IPS-20b (cell line): ENCODE measurements around the gene TENM4.

ENCODE experiments used
- H3K27ac ChIP-seq: one replicate; pipeline ENCODE4 v1.5.1; 2013; ENCODE audit warnings: low read length
- H3K27me3 ChIP-seq: 2 replicates; pipeline ENCODE4 v1.6.1; 2013; ENCODE audit warnings: mild to moderate bottlenecking, low read length, inconsistent platforms; ENCODE audit not compliant: insufficient read depth
- H3K36me3 ChIP-seq: 2 replicates; pipeline ENCODE4 v1.6.1; 2013; ENCODE audit warnings: low read depth, mild to moderate bottlenecking, inconsistent platforms, low read length, moderate library complexity; ENCODE audit not compliant: insufficient read depth
- H3K4me1 ChIP-seq: 2 replicates; pipeline ENCODE4 v1.6.1; 2013; ENCODE audit warnings: mild to moderate bottlenecking, control low read depth, inconsistent platforms, low read length, moderate library complexity; ENCODE audit not compliant: insufficient read depth
- H3K4me3 ChIP-seq: 2 replicates; pipeline ENCODE4 v1.5.1; 2013; ENCODE audit warnings: mild to moderate bottlenecking, low read length, inconsistent platforms
- H3K9ac ChIP-seq: 2 replicates; pipeline ENCODE4 v1.6.1; 2013; ENCODE audit warnings: low read depth, mild to moderate bottlenecking, inconsistent platforms, low read length, moderate library complexity
- H3K9me3 ChIP-seq: 2 replicates; pipeline ENCODE4 v1.6.1; 2013; ENCODE audit warnings: mild to moderate bottlenecking, low read depth, low read length, inconsistent platforms; ENCODE audit not compliant: insufficient read depth

Gene TENM4

GRCh38 chr11:79417069-79417920 is 23.5 kb downstream of the TENM4 start:
- no peaks in the 10 kb centered on the region for H3K27me3 ChIP-seq
- peaks cover 9% of the 10 kb centered on the region for H3K9me3 ChIP-seq
- H3K9ac ChIP-seq = no peak overlapping the region
- no peaks in the 10 kb centered on the region; the same call in 1 of the 2 replicates for H3K36me3 ChIP-seq
- H3K4me3 ChIP-seq = no peak overlapping the region
- H3K27ac ChIP-seq = no peak overlapping the region
- H3K4me1 ChIP-seq = peaks cover 15% of the 10 kb centered on the region; the same call in 1 of the 2 replicates

DNA sequence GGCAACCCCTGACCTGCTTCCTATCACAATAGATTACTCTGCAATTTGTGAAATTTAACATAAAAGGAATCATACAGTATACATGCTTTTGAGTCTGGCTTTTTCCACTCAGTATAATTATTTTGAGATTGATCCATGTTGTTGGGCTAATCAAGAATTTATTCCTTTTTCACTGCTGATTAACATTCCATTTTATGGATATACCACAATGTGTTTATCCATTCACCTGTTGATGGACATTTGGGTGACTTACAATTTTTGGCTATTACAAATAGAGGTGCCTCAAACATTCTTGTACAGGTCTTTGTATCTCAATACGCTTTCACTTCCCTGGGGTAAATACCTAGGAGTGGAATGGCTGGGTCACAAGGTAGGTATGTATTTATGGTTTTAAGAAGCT is 24.9 kb downstream of the TENM4 start:
- peaks cover 9% of the 10 kb centered on the region for H3K9me3 ChIP-seq
- no peak overlapping the region for H3K27ac ChIP-seq
- H3K27me3 ChIP-seq = no peaks in the 10 kb centered on the region
- H3K4me1 ChIP-seq = peaks cover 10% of the 10 kb centered on the region; the same call in 1 of the 2 replicates
- H3K9ac ChIP-seq = no peak overlapping the region
- no peak overlapping the region for H3K4me3 ChIP-seq
- no peaks in the 10 kb centered on the region; the same call in 1 of the 2 replicates for H3K36me3 ChIP-seq

GRCh38 chr11:79415411-79415810 is 25.4 kb downstream of the TENM4 start:
- Histone ChIP-seq H3K9me3 (peaks cover 9% of the 10 kb centered on the region), H3K4me1 (peaks cover 9% of the 10 kb centered on the region; the same call in 1 of the 2 replicates), H3K4me3 (no peak overlapping the region), H3K27ac (no peak overlapping the region), H3K9ac (no peak overlapping the region), H3K27me3 (no peaks in the 10 kb centered on the region), H3K36me3 (no peaks in the 10 kb centered on the region; the same call in 1 of the 2 replicates)

GRCh38 chr11:79414644-79415317 is 26.0 kb downstream of the TENM4 start:
- Histone ChIP-seq H3K27ac (no peak overlapping the region), H3K36me3 (no peaks in the 10 kb centered on the region; the same call in 1 of the 2 replicates), H3K9ac (no peak overlapping the region), H3K4me3 (no peak overlapping the region), H3K4me1 (peaks cover 5% of the 10 kb centered on the region; the same call in 1 of the 2 replicates), H3K9me3 (peaks cover 9% of the 10 kb centered on the region), H3K27me3 (no peaks in the 10 kb centered on the region)

DNA sequence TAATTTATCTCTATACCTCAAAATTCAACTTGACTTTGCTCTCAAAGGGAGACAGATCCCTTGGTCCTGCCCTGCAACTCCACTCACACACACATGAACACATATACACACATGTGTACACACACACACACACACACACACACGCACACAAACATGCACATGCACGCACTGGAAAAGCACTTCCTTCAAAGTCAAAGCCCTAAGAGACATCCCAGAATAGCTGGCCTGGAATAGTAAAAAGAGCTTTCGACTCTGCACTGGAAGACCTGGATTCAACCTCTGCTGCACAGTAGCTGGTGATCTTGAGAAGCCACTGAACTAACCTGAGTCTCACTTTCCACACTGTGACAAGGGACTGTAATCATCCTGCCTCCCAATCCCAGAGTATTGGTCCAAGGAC is 26.8 kb downstream of the TENM4 start:
- H3K4me1 ChIP-seq = peaks cover 5% of the 10 kb centered on the region; the same call in 1 of the 2 replicates
- H3K9me3 ChIP-seq = peaks cover 9% of the 10 kb centered on the region
- no peaks in the 10 kb centered on the region for H3K27me3 ChIP-seq
- H3K27ac ChIP-seq = no peak overlapping the region
- no peak overlapping the region for H3K4me3 ChIP-seq
- no peaks in the 10 kb centered on the region; the same call in 1 of the 2 replicates for H3K36me3 ChIP-seq
- H3K9ac ChIP-seq = no peak overlapping the region

GRCh38 chr11:79413268-79413667 is 27.6 kb downstream of the TENM4 start:
- H3K4me3 ChIP-seq = no peak overlapping the region
- H3K9me3 ChIP-seq = peaks cover 9% of the 10 kb centered on the region
- no peak overlapping the region for H3K9ac ChIP-seq
- H3K27ac ChIP-seq = no peak overlapping the region
- H3K36me3 ChIP-seq = no peaks in the 10 kb centered on the region; the same call in 1 of the 2 replicates
- H3K4me1 ChIP-seq = peaks cover 5% of the 10 kb centered on the region; the same call in 1 of the 2 replicates
- no peaks in the 10 kb centered on the region for H3K27me3 ChIP-seq

DNA sequence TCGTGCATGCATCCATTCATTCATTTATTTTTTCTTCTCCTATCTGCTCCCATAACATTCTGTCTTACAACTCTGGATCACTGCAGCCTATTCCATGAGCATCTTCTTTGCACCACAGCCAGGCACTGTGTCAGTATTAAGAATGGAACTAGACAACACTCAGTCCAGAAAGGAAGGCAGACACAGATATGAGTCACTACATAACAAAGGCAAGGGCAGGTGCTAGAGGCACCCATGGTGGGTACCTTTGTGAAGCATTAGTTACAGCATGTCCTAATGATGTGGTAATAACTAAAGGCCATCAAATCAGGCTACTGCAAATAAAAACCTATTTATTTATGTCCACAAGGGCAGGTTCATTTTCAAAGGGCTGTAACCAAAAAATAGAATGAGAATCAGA is 28.1 kb downstream of the TENM4 start:
- H3K27me3 ChIP-seq = no peaks in the 10 kb centered on the region
- no peaks in the 10 kb centered on the region; the same call in 1 of the 2 replicates for H3K36me3 ChIP-seq
- H3K4me3 ChIP-seq = no peak overlapping the region
- no peak overlapping the region for H3K27ac ChIP-seq
- no peak overlapping the region for H3K9ac ChIP-seq
- H3K4me1 ChIP-seq = peaks cover 5% of the 10 kb centered on the region; the same call in 1 of the 2 replicates
- H3K9me3 ChIP-seq = peaks cover 9% of the 10 kb centered on the region

- peaks cover 5% of the 10 kb centered on the region; the same call in 1 of the 2 replicates for H3K4me1 ChIP-seq
- no peak overlapping the region for H3K4me3 ChIP-seq
- H3K36me3 ChIP-seq = no peaks in the 10 kb centered on the region
- H3K9me3 ChIP-seq = no peaks in the 10 kb centered on the region
- H3K9ac ChIP-seq = no peak overlapping the region
- H3K27ac ChIP-seq = no peak overlapping the region
- no peaks in the 10 kb centered on the region for H3K27me3 ChIP-seq
Measured at GRCh38 chr11:79409330-79409729, 31.5 kb downstream of the TENM4 start.

GRCh38 chr11:79406376-79406775 is 34.5 kb downstream of the TENM4 start:
- Histone ChIP-seq H3K4me3 (no peak overlapping the region), H3K27ac (no peak overlapping the region), H3K36me3 (no peaks in the 10 kb centered on the region), H3K9ac (no peak overlapping the region), H3K27me3 (no peaks in the 10 kb centered on the region), H3K9me3 (no peaks in the 10 kb centered on the region), H3K4me1 (no peaks in the 10 kb centered on the region)

- Histone ChIP-seq H3K9me3 (no peaks in the 10 kb centered on the region), H3K4me1 (no peaks in the 10 kb centered on the region), H3K27me3 (no peaks in the 10 kb centered on the region), H3K36me3 (no peaks in the 10 kb centered on the region), H3K27ac (no peak overlapping the region), H3K4me3 (no peak overlapping the region), H3K9ac (no peak overlapping the region)
Measured at GRCh38 chr11:79404806-79405205, 36.0 kb downstream of the TENM4 start.

- Histone ChIP-seq H3K36me3 (no peaks in the 10 kb centered on the region), H3K27me3 (no peaks in the 10 kb centered on the region), H3K9me3 (no peaks in the 10 kb centered on the region), H3K27ac (no peak overlapping the region), H3K4me1 (no peaks in the 10 kb centered on the region), H3K9ac (no peak overlapping the region), H3K4me3 (no peak overlapping the region)
Measured at GRCh38 chr11:79404325-79404724, 36.5 kb downstream of the TENM4 start.
